Gastroesophageal sphincter (tissue), 4 donors: ENCODE results near the gene ZNF273. TPM values are rescaled to one million over a fixed set of nuclear protein-coding genes. Genes with fewer than 3 reads are reported as not detected.

Experiments
- ATAC-seq: fragments of 150-250 bp; one replicate; pipeline ENCODE4 v1.9.1; 2016; ENCODE audit warnings: mild to moderate bottlenecking, moderate library complexity
- H3K27ac ChIP-seq, 4 donors: fragments of 200-600 bp; sonication (generic) in 3 of 4; 1 replicate in 3 of 4; 2 replicates in 1 of 4; pipeline ENCODE4 v1.5.1; 2016 to 2019
- H3K27me3 ChIP-seq: fragments of 200-600 bp; sonication (generic); one replicate; pipeline ENCODE4 v1.5.1; 2019
- H3K36me3 ChIP-seq, 2 donors: fragments of 200-600 bp; sonication (generic); one replicate each; pipeline ENCODE4 v1.5.1; 2019; ENCODE audit warnings: control low read depth in 1 of 2
- H3K4me1 ChIP-seq, 3 donors: fragments of 200-600 bp; sonication (generic); 1 replicate in 2 of 3; 2 replicates in 1 of 3; pipeline ENCODE4 v1.5.1; 2016 to 2019; ENCODE audit warnings: control low read depth in 2 of 3
- H3K4me3 ChIP-seq, 2 donors: fragments of 200-600 bp; sonication (generic); one replicate each; pipeline ENCODE4 v1.5.1; 2019; ENCODE audit warnings: mild to moderate bottlenecking in 1 of 2, moderate library complexity in 1 of 2
- H3K9me3 ChIP-seq, 3 donors: fragments of 200-600 bp; sonication (generic); one replicate each; pipeline ENCODE4 v1.5.1; 2017 to 2019; ENCODE audit warnings: control low read depth in 2 of 3
- EP300 ChIP-seq: sonication (generic); formaldehyde crosslinking; IDR thresholded peaks from one replicate; pipeline ENCODE4 v1.6.1; 2017; ENCODE audit warnings: antibody characterized with exemption, mild to moderate bottlenecking
- POLR2A ChIP-seq, 2 donors: fragments of 450-650 bp; IDR thresholded peaks; one replicate each; pipeline ENCODE4 v1.6.1; 2017; ENCODE audit warnings: antibody characterized with exemption in 2 of 2, mild to moderate bottlenecking in 2 of 2, moderate library complexity in 1 of 2
- POLR2AphosphoS5 ChIP-seq: sonication (generic); formaldehyde crosslinking; IDR thresholded peaks from one replicate; pipeline ENCODE4 v1.6.1; 2017; ENCODE audit warnings: antibody characterized with exemption
- WGBS, 2 donors: methylation state at CpG; one replicate each; pipeline ENCODE4 v1.1.5; 2018; ENCODE audit warnings: low coverage in 1 of 2; 5-methylcytosine and 5-hydroxymethylcytosine counted together
- total RNA-seq, 4 donors: library from RNA; depleted of rRNA; stranded (reverse); fragments of >200 nt; gene quantifications; one replicate each; pipeline ENCODE4 v1.1.0, GENCODE V29; 2016
- TF ChIP-seq, protein P1 (sequence below), 4 experiments: fragments of 200-600 bp in 2 of 4; fragments of 450-650 bp in 2 of 4; sonication (generic) in 1 of 4; IDR thresholded peaks; one replicate each; pipeline ENCODE4 v1.5.1; 2017 to 2019; ENCODE audit warnings: antibody characterized with exemption in 4 of 4, mild to moderate bottlenecking in 2 of 4, moderate library complexity in 2 of 4

The ZNF273 gene
- total RNA-seq, 4 donors from 2014 or later = 3.0 to 7.8 (median 4.1) TPM

DNA sequence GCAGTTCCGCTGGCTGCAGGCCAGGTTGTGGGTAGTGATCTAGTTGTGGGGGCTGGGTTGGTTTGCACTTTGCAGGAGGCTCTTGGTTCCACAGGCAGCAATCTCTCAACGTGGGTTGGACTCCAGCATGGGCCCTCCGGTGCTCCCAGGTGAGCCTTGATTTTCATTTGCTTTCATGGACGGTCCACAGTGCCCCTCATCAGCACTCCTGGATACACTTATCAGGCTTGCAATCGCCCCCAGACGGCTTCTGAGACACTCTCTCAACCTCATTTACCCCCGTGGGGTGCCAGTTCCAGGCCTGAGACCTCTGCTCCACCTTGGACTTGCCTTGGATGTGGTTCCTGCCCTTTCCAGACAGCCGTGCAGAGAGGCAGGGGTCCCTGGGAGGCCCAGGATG, 31.3 kb upstream of the ZNF273 start:
- Histone ChIP-seq H3K4me3 (no peak overlapping the region), H3K36me3 (no peaks in the 10 kb centered on the region), H3K9me3 (no peaks in the 10 kb centered on the region), H3K27ac (no peak overlapping the region), H3K4me1 (peaks cover 0 to under 1% (median 0%) of the 10 kb centered on the region in 3 donors), H3K27me3 (peaks cover 12% of the 10 kb centered on the region)
- TF ChIP-seq EP300 = no peak
- WGBS, 2 donors = 69 to 90% methylated on average over 2 to 6 of the region's 8 CpGs
- no peak for ATAC-seq

DNA sequence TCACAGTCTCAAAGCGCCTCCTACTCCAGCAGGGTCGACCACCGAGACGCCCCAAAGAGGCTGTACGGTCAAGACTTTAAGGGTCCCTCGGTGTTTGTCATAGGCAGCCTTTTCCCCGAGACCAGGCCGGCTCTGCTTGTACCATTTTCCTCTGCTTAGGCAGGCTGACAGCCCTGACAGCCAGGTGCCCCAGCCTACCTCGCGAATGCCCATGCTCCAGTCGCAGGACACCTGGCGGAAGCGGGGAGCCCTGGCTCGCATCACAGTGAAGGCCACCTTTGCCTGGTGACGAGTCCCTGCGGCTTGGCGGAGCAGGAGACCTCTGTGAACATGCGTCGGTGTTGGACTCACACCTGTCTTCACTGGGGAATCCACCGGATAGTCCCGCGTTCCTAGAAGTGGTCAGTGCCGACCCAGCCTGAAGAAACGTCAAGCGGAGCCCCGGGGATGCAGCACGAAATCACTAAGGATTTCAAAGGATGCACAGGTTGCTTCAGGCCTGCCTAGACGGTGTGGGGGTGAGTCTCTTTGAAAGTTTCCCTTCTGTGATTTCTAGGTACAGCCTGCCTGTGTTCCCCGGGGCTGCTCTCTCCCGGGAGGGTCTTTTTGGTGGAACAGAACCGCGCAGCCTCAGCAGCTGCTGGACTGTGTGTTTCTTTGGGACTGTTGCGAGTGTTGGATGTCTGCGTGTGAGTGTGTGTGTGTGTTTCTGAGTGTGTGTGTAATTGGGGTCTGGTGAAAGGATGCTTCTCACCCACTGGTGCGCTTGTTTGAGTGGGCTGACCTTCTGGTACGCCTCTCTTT, 30.5 kb upstream of the ZNF273 start:
- Histone ChIP-seq H3K27me3 (peaks cover 12% of the 10 kb centered on the region), H3K9me3 (no peaks in the 10 kb centered on the region), H3K4me3 (no peak overlapping the region), H3K36me3 (no peaks in the 10 kb centered on the region), H3K4me1 (peaks cover 0 to 9% (median 0%) of the 10 kb centered on the region in 3 donors), H3K27ac (no peak overlapping the region)
- no peak for TF ChIP-seq POLR2A (IDR thresholded peaks at IDR 0.05)
- TF ChIP-seq POLR2AphosphoS5 = no peak
- no peak for TF ChIP-seq EP300
- TF ChIP-seq, protein P1, sequence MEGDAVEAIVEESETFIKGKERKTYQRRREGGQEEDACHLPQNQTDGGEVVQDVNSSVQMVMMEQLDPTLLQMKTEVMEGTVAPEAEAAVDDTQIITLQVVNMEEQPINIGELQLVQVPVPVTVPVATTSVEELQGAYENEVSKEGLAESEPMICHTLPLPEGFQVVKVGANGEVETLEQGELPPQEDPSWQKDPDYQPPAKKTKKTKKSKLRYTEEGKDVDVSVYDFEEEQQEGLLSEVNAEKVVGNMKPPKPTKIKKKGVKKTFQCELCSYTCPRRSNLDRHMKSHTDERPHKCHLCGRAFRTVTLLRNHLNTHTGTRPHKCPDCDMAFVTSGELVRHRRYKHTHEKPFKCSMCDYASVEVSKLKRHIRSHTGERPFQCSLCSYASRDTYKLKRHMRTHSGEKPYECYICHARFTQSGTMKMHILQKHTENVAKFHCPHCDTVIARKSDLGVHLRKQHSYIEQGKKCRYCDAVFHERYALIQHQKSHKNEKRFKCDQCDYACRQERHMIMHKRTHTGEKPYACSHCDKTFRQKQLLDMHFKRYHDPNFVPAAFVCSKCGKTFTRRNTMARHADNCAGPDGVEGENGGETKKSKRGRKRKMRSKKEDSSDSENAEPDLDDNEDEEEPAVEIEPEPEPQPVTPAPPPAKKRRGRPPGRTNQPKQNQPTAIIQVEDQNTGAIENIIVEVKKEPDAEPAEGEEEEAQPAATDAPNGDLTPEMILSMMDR (IDR thresholded peaks at IDR 0.05) = no peak
- 100% methylated on average over 1 of the region's 36 CpGs for WGBS, 2 donors
- no peak for ATAC-seq

DNA sequence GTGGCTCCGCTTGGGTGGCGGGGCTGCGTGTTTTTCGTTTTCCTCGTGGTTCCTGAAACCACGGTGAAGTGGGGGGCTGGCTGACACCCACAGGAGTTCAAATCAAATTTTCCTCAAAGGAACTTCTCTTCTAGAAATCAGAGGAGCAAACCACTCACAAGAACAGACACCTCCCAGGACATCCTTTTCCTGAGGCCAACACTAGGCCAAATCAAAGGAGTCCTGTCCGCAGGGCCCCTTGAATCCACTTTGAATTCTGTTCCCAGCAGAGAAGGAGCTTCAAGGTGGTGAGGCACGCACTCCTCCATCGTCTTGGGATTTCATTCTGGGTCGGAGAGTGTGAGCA, 29.9 kb upstream of the ZNF273 start:
- H3K4me1 ChIP-seq = peaks cover 0 to 11% (median 0%) of the 10 kb centered on the region in 3 donors
- H3K36me3 ChIP-seq = no peaks in the 10 kb centered on the region
- WGBS, 2 donors = 100% methylated on average over 2 of the region's 10 CpGs; no CpG with 5 or more reads in 1 of the 2 donors
- H3K4me3 ChIP-seq = no peak overlapping the region
- no peaks in the 10 kb centered on the region for H3K9me3 ChIP-seq
- no peak for ATAC-seq
- TF ChIP-seq EP300 = no peak
- TF ChIP-seq, protein P1 (IDR thresholded peaks at IDR 0.05) = no peak
- peaks cover 12% of the 10 kb centered on the region for H3K27me3 ChIP-seq
- H3K27ac ChIP-seq = no peak overlapping the region

DNA sequence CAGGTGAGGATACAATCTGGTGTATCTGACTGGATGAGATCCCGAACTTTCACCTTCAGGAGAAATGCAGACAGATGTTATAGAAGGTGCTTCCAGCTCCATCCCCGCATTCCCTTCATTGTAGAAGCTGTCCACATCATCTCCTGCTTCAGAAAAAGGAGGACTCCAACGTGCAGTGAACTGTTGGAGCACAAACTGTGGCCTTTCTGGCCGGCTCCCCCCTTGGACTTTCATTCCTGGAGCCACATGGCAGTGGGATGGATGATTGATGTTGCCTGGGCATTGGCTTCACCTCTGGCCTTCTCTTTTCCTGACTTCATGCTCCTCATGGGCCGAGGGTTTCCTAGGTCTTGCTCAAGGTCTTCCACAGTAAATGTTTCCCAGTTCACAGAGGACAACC, 29.6 kb upstream of the ZNF273 start:
- no peak for TF ChIP-seq POLR2AphosphoS5
- TF ChIP-seq EP300 = no peak
- TF ChIP-seq POLR2A (IDR thresholded peaks at IDR 0.05) = no peak
- TF ChIP-seq, protein P1 (IDR thresholded peaks at IDR 0.05) = no peak
- peaks cover 0 to 11% (median 0%) of the 10 kb centered on the region in 3 donors for H3K4me1 ChIP-seq
- no peak overlapping the region for H3K4me3 ChIP-seq
- H3K27ac ChIP-seq = no peak overlapping the region
- WGBS, 2 donors = 62 to 90% methylated on average over 2 of the region's 5 CpGs
- peaks cover 12% of the 10 kb centered on the region for H3K27me3 ChIP-seq
- no peaks in the 10 kb centered on the region for H3K9me3 ChIP-seq
- H3K36me3 ChIP-seq = no peaks in the 10 kb centered on the region
- no peak for ATAC-seq

DNA sequence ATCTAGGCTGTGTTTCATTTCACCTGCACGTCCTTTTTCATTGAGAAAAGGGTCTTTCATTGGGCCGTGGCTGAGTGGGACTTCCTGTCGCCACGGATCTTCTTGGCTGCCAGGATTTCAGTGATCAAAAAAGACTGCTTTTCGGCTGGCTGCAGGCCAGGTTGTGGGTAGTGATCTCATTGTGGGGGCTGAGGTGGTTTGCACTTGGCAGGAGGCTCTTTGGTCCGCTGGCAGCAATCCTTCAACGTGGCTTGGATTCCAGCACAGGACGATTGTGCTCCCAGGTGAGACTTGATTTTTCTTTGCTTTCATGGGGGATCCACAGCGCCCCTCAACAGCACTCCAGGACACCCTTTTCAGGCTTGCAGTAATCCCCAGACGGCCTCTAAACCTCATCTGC, 29.0 kb upstream of the ZNF273 start:
- Histone ChIP-seq H3K27me3 (peaks cover 12% of the 10 kb centered on the region), H3K27ac (no peak overlapping the region), H3K4me1 (peaks cover 0 to 11% (median 0%) of the 10 kb centered on the region in 3 donors), H3K9me3 (no peaks in the 10 kb centered on the region), H3K36me3 (no peaks in the 10 kb centered on the region), H3K4me3 (no peak overlapping the region)
- no peak for TF ChIP-seq POLR2A (IDR thresholded peaks at IDR 0.05)
- ATAC-seq = no peak
- WGBS, 2 donors = 59 to 85% methylated on average over 4 to 8 of the region's 10 CpGs

DNA sequence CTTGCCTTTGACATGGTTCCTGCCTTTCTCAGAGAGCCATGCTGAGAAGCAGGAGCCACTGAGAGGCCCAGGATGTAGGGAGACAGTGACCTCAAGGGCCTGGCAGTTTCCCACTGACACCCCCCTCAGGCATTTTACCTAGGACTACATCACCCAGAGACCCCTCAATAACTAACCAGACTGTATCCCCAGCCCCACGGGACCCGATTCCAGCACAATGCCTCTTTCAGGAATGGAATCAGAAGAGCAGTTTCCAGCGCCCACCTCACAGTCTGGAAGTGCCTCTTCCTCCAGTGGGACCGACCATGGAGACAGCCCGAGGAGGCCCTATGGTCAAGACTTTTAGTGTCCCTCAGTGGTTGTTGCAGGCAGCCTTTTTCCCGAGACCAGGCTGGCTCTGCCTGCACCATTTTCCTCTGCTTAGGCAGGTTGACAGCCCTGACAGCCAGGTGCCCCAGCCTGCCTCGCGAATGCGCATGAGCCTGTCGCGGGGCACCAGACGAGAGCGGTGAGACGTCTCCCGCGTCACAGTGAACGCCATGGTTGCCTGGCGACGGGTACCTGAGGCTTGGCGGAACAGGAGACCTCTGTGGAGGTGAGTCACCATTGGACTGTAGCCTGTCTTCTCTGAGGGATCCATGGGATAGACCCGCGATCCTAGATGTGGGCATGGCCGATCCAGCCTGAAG, 28.4 kb upstream of the ZNF273 start:
- Histone ChIP-seq H3K27me3 (peaks cover 12% of the 10 kb centered on the region), H3K27ac (no peak overlapping the region), H3K4me3 (no peak overlapping the region), H3K9me3 (no peaks in the 10 kb centered on the region), H3K36me3 (no peaks in the 10 kb centered on the region), H3K4me1 (peaks cover 0 to 11% (median 0%) of the 10 kb centered on the region in 3 donors)
- TF ChIP-seq, protein P1 (IDR thresholded peaks at IDR 0.05) = no peak
- no peak for TF ChIP-seq POLR2AphosphoS5
- TF ChIP-seq POLR2A (IDR thresholded peaks at IDR 0.05) = no peak
- TF ChIP-seq EP300 = no peak
- WGBS, 2 donors = 80% methylated on average over 3 of the region's 23 CpGs; no CpG with 5 or more reads in 1 of the 2 donors
- no peak for ATAC-seq
